OCI-M1 (cell line): ENCODE data around the gene ADPGK.
"Not testable (repeated sequence)": the region's sequence is repeated elsewhere in the genome, so short reads cannot be mapped to it uniquely, and the experiment has no call there.

Experiments used
- DNase-seq: peaks from one replicate; lab custom pipeline; 2025; lab: John Stamatoyannopoulos, UW

The ADPGK gene

GRCh38 chr15:72783640-72784455 is at the start of gene ADPGK:
Gene ADPGK (minus strand): TSS chr15:72783758. CDS start chr15:72783691, 67 bp downstream.
- DNase-seq: peak; percentile 96

DNA sequence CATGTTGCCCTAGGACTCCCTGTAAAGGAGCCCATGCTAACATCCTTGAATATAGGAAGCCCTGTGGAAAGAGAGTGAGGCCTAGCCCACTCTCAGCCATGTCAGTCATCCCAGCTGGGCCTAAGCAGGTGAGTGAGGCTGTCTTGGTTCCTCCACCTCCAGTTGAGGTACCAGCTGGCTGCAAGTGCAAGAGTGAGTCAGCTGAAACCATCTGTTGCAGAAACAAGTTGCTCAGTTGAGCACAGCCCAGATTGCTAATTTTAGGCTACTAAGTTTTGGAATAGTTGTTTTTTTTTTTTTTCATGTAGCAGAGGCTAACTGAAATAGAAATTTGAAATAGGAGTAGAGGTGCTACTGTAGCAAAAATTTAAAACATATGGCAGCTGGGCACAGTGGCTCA is 43.7 kb upstream of the ADPGK start:
- no peak for DNase-seq

- DNase-seq: no peak
Measured at GRCh38 chr15:72826611-72827010, 43.1 kb upstream of the ADPGK start.

GRCh38 chr15:72825829-72826228 is 42.3 kb upstream of the ADPGK start:
- DNase-seq: no peak

- no peak for DNase-seq
Measured at GRCh38 chr15:72824781-72825180, 41.2 kb upstream of the ADPGK start.

DNA sequence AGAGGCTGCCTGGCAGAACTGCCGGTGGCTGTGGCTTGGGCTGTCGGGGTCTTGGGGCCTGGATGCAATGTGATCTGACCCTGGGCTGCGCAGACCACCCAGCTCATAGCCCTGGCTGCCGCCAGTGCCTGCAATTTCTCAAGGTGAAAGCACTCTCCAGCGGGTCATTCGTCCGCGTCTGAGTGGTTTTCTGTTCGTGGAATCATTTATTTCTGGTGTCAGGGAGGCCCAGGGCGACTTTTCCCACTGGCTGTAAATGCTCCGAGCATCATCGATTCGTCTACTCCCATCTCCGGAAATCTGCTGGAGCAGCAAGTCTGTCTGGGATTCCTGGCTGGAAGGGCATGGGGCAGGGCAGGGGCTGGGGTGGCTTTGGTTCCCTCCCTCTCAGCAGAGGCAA is 40.6 kb upstream of the ADPGK start:
- DNase-seq: no peak

- peak; percentile 34 for DNase-seq
Measured at GRCh38 chr15:72820278-72820677, 36.7 kb upstream of the ADPGK start.

- no peak for DNase-seq
Measured at GRCh38 chr15:72818632-72819031, 35.1 kb upstream of the ADPGK start.

- no peak for DNase-seq
Measured at GRCh38 chr15:72813345-72814004, 29.9 kb upstream of the ADPGK start.

- peak; percentile 19 for DNase-seq
Measured at GRCh38 chr15:72809329-72809728, 25.8 kb upstream of the ADPGK start.

DNA sequence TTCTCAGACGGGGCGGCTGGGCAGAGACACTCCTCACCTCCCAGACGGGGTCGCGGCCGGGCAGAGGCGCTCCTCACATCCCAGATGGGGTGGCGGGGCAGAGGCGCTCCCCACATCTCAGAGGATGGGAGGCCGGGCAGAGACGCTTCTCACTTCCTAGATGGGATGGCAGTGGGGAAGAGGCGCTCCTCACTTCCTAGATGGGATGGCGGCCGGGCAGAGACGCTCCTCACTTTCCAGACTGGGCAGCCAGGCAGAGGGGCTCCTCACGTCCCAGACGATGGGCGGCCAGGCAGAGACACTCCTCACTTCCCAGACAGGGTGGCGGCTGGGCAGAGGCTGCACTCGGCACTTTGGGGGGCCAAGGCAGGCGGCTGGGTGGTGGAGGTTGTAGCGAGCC is 23.8 kb upstream of the ADPGK start:
- not testable (repeated sequence) for DNase-seq

GRCh38 chr15:72803006-72803405 is 19.4 kb upstream of the ADPGK start:
- no peak for DNase-seq

DNA sequence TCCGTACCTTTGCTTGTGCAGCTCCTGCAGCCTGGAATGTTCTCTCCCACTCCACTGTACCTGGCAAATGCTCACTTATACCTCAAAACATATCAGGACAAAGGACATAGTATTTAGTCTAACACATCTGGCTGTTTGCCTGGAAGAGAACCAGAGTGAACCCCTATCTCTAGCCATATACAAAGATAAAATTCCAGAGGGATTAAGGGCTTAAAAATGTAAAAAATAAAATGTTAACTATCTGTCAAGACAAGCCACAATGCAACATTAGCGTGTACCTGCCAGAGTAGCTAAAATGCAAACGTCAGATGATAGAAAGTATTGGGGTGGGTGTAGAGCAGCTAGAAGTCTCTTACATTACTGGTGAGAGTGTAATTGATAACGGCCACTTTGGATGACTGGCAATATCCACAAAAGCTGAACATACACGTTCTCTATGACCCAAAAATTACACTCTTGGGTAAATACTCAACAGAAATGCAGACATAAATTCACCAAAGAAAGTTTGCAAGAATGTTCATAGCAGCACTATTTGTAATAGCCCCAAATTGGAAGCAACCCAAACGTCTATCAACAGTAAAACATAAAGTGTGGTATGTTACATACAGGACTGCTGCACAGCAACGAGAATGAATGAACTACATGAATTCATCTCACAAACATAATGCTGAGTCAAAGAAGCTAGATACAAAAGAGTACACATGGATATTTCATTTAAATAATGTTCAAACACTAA is 18.2 kb upstream of the ADPGK start:
- no peak for DNase-seq

- DNase-seq: no peak
Measured at GRCh38 chr15:72800833-72801481, 17.4 kb upstream of the ADPGK start.

- DNase-seq: no peak
Measured at GRCh38 chr15:72797834-72798233, 14.3 kb upstream of the ADPGK start.

- DNase-seq: no peak
Measured at GRCh38 chr15:72797338-72797689, 13.8 kb upstream of the ADPGK start.

- peak; percentile 76 for DNase-seq
Measured at GRCh38 chr15:72796515-72797337, 13.2 kb upstream of the ADPGK start.

DNA sequence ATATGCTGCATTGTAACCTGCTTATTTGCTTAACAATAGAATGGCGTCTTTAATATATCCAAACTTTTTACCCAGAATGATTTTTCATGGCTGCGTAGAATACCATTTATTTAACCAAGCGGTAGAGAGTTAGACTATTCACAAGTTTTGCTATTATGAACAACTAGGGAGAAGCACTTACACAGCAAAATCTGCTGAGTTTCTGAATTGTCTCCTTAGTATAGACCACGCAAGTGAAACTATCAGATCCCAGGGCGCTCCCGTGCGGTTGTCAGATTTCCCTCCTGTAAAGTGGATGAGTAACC is 12.6 kb upstream of the ADPGK start:
- DNase-seq: no peak

- DNase-seq: no peak
Measured at GRCh38 chr15:72793766-72794660, 10.5 kb upstream of the ADPGK start.

GRCh38 chr15:72792431-72792830 is 8.9 kb upstream of the ADPGK start:
- DNase-seq: no peak
